Measurements from ENCODE around the gene RPAIN.
A peak's percentile ranks its signal among the peaks of the same experiment; 100 is the strongest.

RPAIN gene

GRCh38 chr17:5419959-5420653 lies at the start of gene RPAIN:
TSS of gene RPAIN (plus strand) at chr17:5420182. CDS start at chr17:5420211, 29 bp downstream.
- H3K27ac ChIP-seq: peak within 1 kb of the TSS; percentile 46 to 93 (median 86)
- H3K4me3 ChIP-seq: peak within 1 kb of the TSS; percentile 53 to 98 (median 84)

- Histone ChIP-seq H3K27ac (no peak overlapping the region), H3K4me3 (no peak overlapping the region)
Observed at GRCh38 chr17:5370411-5370810, 49.6 kb upstream of the RPAIN start.

GRCh38 chr17:5373112-5373511 lies 46.9 kb upstream of the RPAIN start:
- H3K27ac ChIP-seq: no peak overlapping the region
- no peak overlapping the region for H3K4me3 ChIP-seq

- no peak overlapping the region for H3K4me3 ChIP-seq
- H3K27ac ChIP-seq: no peak overlapping the region
Observed at GRCh38 chr17:5378566-5379207, 41.3 kb upstream of the RPAIN start.

- no peak overlapping the region for H3K27ac ChIP-seq
- H3K4me3 ChIP-seq: no peak overlapping the region
Observed at GRCh38 chr17:5379351-5380107, 40.5 kb upstream of the RPAIN start.

- no peak overlapping the region for H3K27ac ChIP-seq
- no peak overlapping the region for H3K4me3 ChIP-seq
Observed at GRCh38 chr17:5380491-5381135, 39.4 kb upstream of the RPAIN start.

GRCh38 chr17:5381542-5381941 lies 38.4 kb upstream of the RPAIN start:
- H3K27ac ChIP-seq: peak overlapping the region in 1 of 21 experiments; percentile 46
- H3K4me3 ChIP-seq: no peak overlapping the region

GRCh38 chr17:5391678-5392077 lies 28.3 kb upstream of the RPAIN start:
- Histone ChIP-seq H3K27ac (no peak overlapping the region), H3K4me3 (no peak overlapping the region)

- Histone ChIP-seq H3K27ac (no peak overlapping the region), H3K4me3 (no peak overlapping the region)
Observed at GRCh38 chr17:5396612-5397011, 23.4 kb upstream of the RPAIN start.

GRCh38 chr17:5399767-5400166 lies 20.2 kb upstream of the RPAIN start:
- Histone ChIP-seq H3K27ac (no peak overlapping the region), H3K4me3 (no peak overlapping the region)

GRCh38 chr17:5405400-5405799 lies 14.6 kb upstream of the RPAIN start:
- Histone ChIP-seq H3K4me3 (no peak overlapping the region), H3K27ac (no peak overlapping the region)

GRCh38 chr17:5408186-5408585 lies 11.8 kb upstream of the RPAIN start:
- no peak overlapping the region for H3K27ac ChIP-seq

GRCh38 chr17:5410594-5411272 lies 9.2 kb upstream of the RPAIN start:
- Histone ChIP-seq H3K4me3 (no peak overlapping the region), H3K27ac (no peak overlapping the region)

More at GRCh38 chr17:5408186-5408585, 11.8 kb upstream of the RPAIN start:
- no peak overlapping the region for H3K4me3 ChIP-seq

GRCh38 chr17:5413682-5414081 lies 6.3 kb upstream of the RPAIN start:
- H3K27ac ChIP-seq: peak overlapping the region in 5 of 21 experiments; percentile 15 to 50 (median 26)

GRCh38 chr17:5416901-5417300 lies 3.1 kb upstream of the RPAIN start:
- Histone ChIP-seq H3K4me3 (no peak overlapping the region), H3K27ac (no peak overlapping the region)

More at GRCh38 chr17:5413682-5414081, 6.3 kb upstream of the RPAIN start:
- H3K4me3 ChIP-seq: no peak overlapping the region

GRCh38 chr17:5418858-5419355 lies 1.1 kb upstream of the RPAIN start:
- Histone ChIP-seq H3K27ac (peak overlapping the region; percentile 46 to 93 (median 86)), H3K4me3 (peak overlapping the region; percentile 53 to 98 (median 84))

GRCh38 chr17:5419356-5419958 lies 525 bp upstream of the RPAIN start, which contains the start of gene NUP88:
TSS of gene NUP88 (minus strand) at chr17:5419662. CDS start at chr17:5419650, 12 bp downstream.
- peak within 1 kb of the TSS; percentile 53 to 98 (median 84) for H3K4me3 ChIP-seq
- H3K27ac ChIP-seq: peak within 1 kb of the TSS; percentile 46 to 93 (median 86)

- Histone ChIP-seq H3K4me3 (no peak overlapping the region), H3K27ac (no peak overlapping the region)
Observed at GRCh38 chr17:5422505-5422904, 2.5 kb downstream of the RPAIN start.

GRCh38 chr17:5424909-5425308 lies 4.9 kb downstream of the RPAIN start:
- no peak overlapping the region for H3K4me3 ChIP-seq
- no peak overlapping the region for H3K27ac ChIP-seq

Data from skin epidermis (tissue), 12 donors.